ENCODE measurements around the gene BCAS1.
A peak's percentile ranks its signal among the peaks of the same experiment; 100 is the strongest.

The BCAS1 gene

GRCh38 chr20:53920647-53921245 is 149.6 kb downstream of the BCAS1 start:
- no peak for DNase-seq

- DNase-seq, result no peak
These were observed 150.5 kb downstream of the BCAS1 start for GRCh38 chr20:53919886-53920285.

- no peak for DNase-seq
These were observed 151.4 kb downstream of the BCAS1 start for GRCh38 chr20:53918949-53919361.

GRCh38 chr20:53918020-53918311 is 152.4 kb downstream of the BCAS1 start:
- DNase-seq, result no peak

- no peak for DNase-seq
These were observed 153.0 kb downstream of the BCAS1 start for GRCh38 chr20:53917145-53918019.

- DNase-seq, result no peak
These were observed 154.3 kb downstream of the BCAS1 start for GRCh38 chr20:53916173-53916512.

- DNase-seq, result peak; percentile 95
These were observed 154.8 kb downstream of the BCAS1 start for GRCh38 chr20:53915446-53916172.

- no peak for DNase-seq
These were observed 155.5 kb downstream of the BCAS1 start for GRCh38 chr20:53914781-53915445.

- no peak for DNase-seq
These were observed 156.2 kb downstream of the BCAS1 start for GRCh38 chr20:53914091-53914780.

GRCh38 chr20:53911301-53911700 is 159.1 kb downstream of the BCAS1 start:
- no peak for DNase-seq

- no peak for DNase-seq
These were observed 159.9 kb downstream of the BCAS1 start for GRCh38 chr20:53910351-53911002.

- DNase-seq, result no peak
These were observed 162.2 kb downstream of the BCAS1 start for GRCh38 chr20:53907968-53908751.

- no peak for DNase-seq
These were observed 164.6 kb downstream of the BCAS1 start for GRCh38 chr20:53905820-53906191.

GRCh38 chr20:53905019-53905819 is 165.2 kb downstream of the BCAS1 start:
- no peak for DNase-seq

GRCh38 chr20:53904261-53904660 is 166.1 kb downstream of the BCAS1 start:
- DNase-seq, result no peak

GRCh38 chr20:53903652-53903987 is 166.8 kb downstream of the BCAS1 start:
- no peak for DNase-seq

- DNase-seq, result no peak
These were observed 167.3 kb downstream of the BCAS1 start for GRCh38 chr20:53902968-53903651.

- DNase-seq, result no peak
These were observed 168.8 kb downstream of the BCAS1 start for GRCh38 chr20:53901497-53902096.

GRCh38 chr20:53901064-53901463 is 169.3 kb downstream of the BCAS1 start:
- no peak for DNase-seq
